ENCODE results near the gene PCNX2.

Gene PCNX2

DNA sequence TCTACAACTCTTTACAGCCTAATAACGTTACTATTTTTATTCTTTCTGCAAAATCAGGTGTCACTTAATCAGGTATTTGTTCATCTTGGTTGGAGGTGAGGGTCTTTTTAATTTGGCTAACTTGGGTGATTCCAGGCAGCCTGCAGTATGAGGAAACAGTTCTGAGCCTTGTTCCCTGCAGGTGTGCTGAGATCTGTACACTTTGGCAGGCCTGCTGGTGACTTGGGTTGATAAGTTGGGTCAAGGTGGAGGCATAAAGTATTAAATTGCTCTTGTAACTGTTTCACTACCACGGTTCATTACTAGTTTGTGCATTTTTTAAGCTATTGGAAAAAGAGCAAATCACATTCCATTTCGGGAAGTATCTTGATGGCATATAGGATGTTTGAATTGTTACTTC is 42.0 kb upstream of the PCNX2 start:
- Histone ChIP-seq H3K4me1 (ENCODE audit: control extremely low read depth in 1 of 4, control insufficient read depth in 4 of 4, insufficient read depth in 4 of 4, low read length in 3 of 4) (peaks cover 0 to 8% (median 2%) of the 10 kb centered on the region in 4 experiments), H3K27me3 (replicated peaks in 2 of 5; ENCODE audit: control insufficient read depth in 4 of 5, insufficient read depth in 5 of 5, low read length in 4 of 5) (no peaks in the 10 kb centered on the region), H3K27ac (ENCODE audit: insufficient read depth in 1 of 2, low read depth in 1 of 2, low read length in 2 of 2, poor library complexity in 1 of 2, severe bottlenecking in 2 of 2) (no peak overlapping the region), H3K36me3 (ENCODE audit: control insufficient read depth in 4 of 4, insufficient read depth in 4 of 4, low read length in 3 of 4) (no peaks in the 10 kb centered on the region), H3K9me3 (ENCODE audit: control extremely low read depth in 1 of 5, control insufficient read depth in 4 of 5, insufficient read depth in 2 of 5, low read depth in 1 of 5, low read length in 4 of 5) (no peaks in the 10 kb centered on the region), H3K4me3 (ENCODE audit: control insufficient read depth in 1 of 7, extremely low read depth in 1 of 7, insufficient read depth in 4 of 7, low read depth in 2 of 7, low read length in 6 of 7) (no peak overlapping the region)
- ChIA-PET POLR2A (no interaction called here), CTCF (interaction anchor here (0.6 kb wide), 1 partner anchor 41 kb away, joined by 3 read pairs; no protein-coding TSS in a partner anchor)
- no peak for DNase-seq
- WGBS (ENCODE audit: insufficient coverage), result no CpG with 5 or more reads among the region's 3 CpGs

- 90% methylated on average over 4 of the region's 5 CpGs for WGBS (ENCODE audit: insufficient coverage)
- H3K4me1 ChIP-seq (ENCODE audit: control extremely low read depth in 1 of 4, control insufficient read depth in 4 of 4, insufficient read depth in 4 of 4, low read length in 3 of 4), result peaks cover 0 to 8% (median 2%) of the 10 kb centered on the region in 4 experiments
- CTCF ChIA-PET, result no interaction called here
- H3K4me3 ChIP-seq (ENCODE audit: control insufficient read depth in 1 of 7, extremely low read depth in 1 of 7, insufficient read depth in 4 of 7, low read depth in 2 of 7, low read length in 6 of 7), result no peak overlapping the region
- no peaks in the 10 kb centered on the region for H3K27me3 ChIP-seq (replicated peaks in 2 of 5; ENCODE audit: control insufficient read depth in 4 of 5, insufficient read depth in 5 of 5, low read length in 4 of 5)
- no peaks in the 10 kb centered on the region for H3K36me3 ChIP-seq (ENCODE audit: control insufficient read depth in 4 of 4, insufficient read depth in 4 of 4, low read length in 3 of 4)
- no peaks in the 10 kb centered on the region for H3K9me3 ChIP-seq (ENCODE audit: control extremely low read depth in 1 of 5, control insufficient read depth in 4 of 5, insufficient read depth in 2 of 5, low read depth in 1 of 5, low read length in 4 of 5)
- no peak overlapping the region for H3K27ac ChIP-seq (ENCODE audit: insufficient read depth in 1 of 2, low read depth in 1 of 2, low read length in 2 of 2, poor library complexity in 1 of 2, severe bottlenecking in 2 of 2)
- DNase-seq, result no peak
- POLR2A ChIA-PET, result interaction anchor here (0.8 kb wide), 1 partner anchor 15 kb away, joined by 3 read pairs; no protein-coding TSS in a partner anchor
These were observed 41.3 kb upstream of the PCNX2 start for GRCh38 chr1:233336554-233337456.

GRCh38 chr1:233334092-233334491 is 38.6 kb upstream of the PCNX2 start:
- 100% methylated on average over 1 of the region's 7 CpGs for WGBS (ENCODE audit: insufficient coverage)

DNA sequence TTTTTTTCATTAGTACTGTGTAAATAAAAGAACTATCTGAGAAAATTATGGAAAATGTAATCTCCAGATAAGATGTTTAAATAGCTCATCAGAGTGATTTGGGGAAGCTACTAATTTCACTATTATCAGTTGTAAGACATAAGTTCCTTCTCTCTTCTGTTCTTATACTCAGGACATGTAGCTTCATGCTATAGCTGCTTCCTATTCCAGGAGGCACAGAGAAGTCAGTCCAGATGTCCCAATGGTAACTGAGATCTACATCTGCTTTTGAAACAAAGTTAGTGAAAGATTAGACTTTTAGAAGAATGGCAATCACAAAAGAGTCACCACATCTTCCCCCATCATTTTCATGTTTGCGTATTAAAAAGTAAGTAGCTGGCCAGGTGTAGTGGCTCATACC is 37.6 kb upstream of the PCNX2 start:
- H3K4me3 ChIP-seq (ENCODE audit: control insufficient read depth in 1 of 7, extremely low read depth in 1 of 7, insufficient read depth in 4 of 7, low read depth in 2 of 7, low read length in 6 of 7), result no peak overlapping the region
- 100% methylated on average over 1 of the region's 1 CpG for WGBS (ENCODE audit: insufficient coverage)
- H3K27ac ChIP-seq (ENCODE audit: insufficient read depth in 1 of 2, low read depth in 1 of 2, low read length in 2 of 2, poor library complexity in 1 of 2, severe bottlenecking in 2 of 2), result no peak overlapping the region
- peak in 2 of 3 donors; percentile 15 to 32 for DNase-seq
- peaks cover 0 to 3% (median 0%) of the 10 kb centered on the region in 5 experiments for H3K27me3 ChIP-seq (replicated peaks in 2 of 5; ENCODE audit: control insufficient read depth in 4 of 5, insufficient read depth in 5 of 5, low read length in 4 of 5)
- H3K9me3 ChIP-seq (ENCODE audit: control extremely low read depth in 1 of 5, control insufficient read depth in 4 of 5, insufficient read depth in 2 of 5, low read depth in 1 of 5, low read length in 4 of 5), result no peaks in the 10 kb centered on the region
- CTCF ChIA-PET, result interaction anchor here (0.9 to 2.0 kb wide), 2 partner anchors 9 to 16 kb away, joined by 3 to 7 read pairs; no protein-coding TSS in a partner anchor
- H3K36me3 ChIP-seq (ENCODE audit: control insufficient read depth in 4 of 4, insufficient read depth in 4 of 4, low read length in 3 of 4), result no peaks in the 10 kb centered on the region
- POLR2A ChIA-PET, result no interaction called here
- peaks cover 0 to 16% (median 12%) of the 10 kb centered on the region in 4 experiments for H3K4me1 ChIP-seq (ENCODE audit: control extremely low read depth in 1 of 4, control insufficient read depth in 4 of 4, insufficient read depth in 4 of 4, low read length in 3 of 4)

More at GRCh38 chr1:233334092-233334491, 38.6 kb upstream of the PCNX2 start:
- peaks cover 0 to 2% (median 0%) of the 10 kb centered on the region in 5 experiments for H3K27me3 ChIP-seq (replicated peaks in 2 of 5; ENCODE audit: control insufficient read depth in 4 of 5, insufficient read depth in 5 of 5, low read length in 4 of 5)
- no peak overlapping the region for H3K4me3 ChIP-seq (ENCODE audit: control insufficient read depth in 1 of 7, extremely low read depth in 1 of 7, insufficient read depth in 4 of 7, low read depth in 2 of 7, low read length in 6 of 7)
- H3K4me1 ChIP-seq (ENCODE audit: control extremely low read depth in 1 of 4, control insufficient read depth in 4 of 4, insufficient read depth in 4 of 4, low read length in 3 of 4), result peaks cover 0 to 6% (median 2%) of the 10 kb centered on the region in 4 experiments
- ChIA-PET CTCF (no interaction called here), POLR2A (no interaction called here)
- DNase-seq, result no peak
- H3K9me3 ChIP-seq (ENCODE audit: control extremely low read depth in 1 of 5, control insufficient read depth in 4 of 5, insufficient read depth in 2 of 5, low read depth in 1 of 5, low read length in 4 of 5), result no peaks in the 10 kb centered on the region
- no peak overlapping the region for H3K27ac ChIP-seq (ENCODE audit: insufficient read depth in 1 of 2, low read depth in 1 of 2, low read length in 2 of 2, poor library complexity in 1 of 2, severe bottlenecking in 2 of 2)
- no peaks in the 10 kb centered on the region for H3K36me3 ChIP-seq (ENCODE audit: control insufficient read depth in 4 of 4, insufficient read depth in 4 of 4, low read length in 3 of 4)

DNA sequence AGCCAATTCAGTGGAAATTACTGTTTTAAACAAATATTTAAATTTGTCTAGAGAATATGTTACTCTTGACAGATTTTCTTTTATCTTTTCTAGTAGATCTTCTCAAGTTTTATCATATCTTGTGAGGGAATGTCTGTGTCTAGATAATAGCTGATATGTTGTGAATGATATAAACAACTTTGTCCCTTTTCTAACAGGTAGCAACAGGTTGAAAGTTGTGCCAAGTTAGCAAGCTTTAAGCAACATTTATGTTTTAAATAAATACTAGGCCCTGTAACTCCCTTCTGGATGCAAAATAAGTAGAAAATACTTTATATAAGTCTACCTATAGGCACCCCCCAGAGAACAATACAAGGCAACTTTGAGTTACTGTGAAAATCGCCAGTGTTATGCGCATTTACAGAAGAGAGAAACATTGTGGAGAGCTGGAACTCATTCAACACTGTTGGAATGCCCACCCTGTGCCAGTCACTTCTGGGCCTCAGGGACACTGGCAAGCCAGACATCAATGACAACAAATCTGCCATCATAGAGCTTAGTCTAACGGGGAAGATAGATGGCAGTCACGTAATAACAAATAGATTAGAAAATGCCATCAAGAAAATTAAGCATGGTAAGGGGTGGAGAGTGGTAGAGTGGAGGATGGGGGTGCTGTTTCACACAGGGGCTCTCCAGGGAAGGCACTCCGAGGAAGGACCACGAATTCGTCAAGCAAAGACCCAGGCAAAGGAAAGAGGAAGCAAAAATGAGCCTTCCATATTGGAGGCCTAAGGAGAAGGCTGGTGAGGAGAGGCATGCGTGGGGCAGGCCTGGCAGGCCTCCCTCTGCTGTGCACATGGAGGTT is 36.4 kb upstream of the PCNX2 start:
- ChIA-PET POLR2A (no interaction called here), CTCF (interaction anchor here (1.6 to 2.0 kb wide), 3 partner anchors 10 to 15 kb away, joined by 4 to 7 read pairs (median 4); no protein-coding TSS in a partner anchor)
- H3K9me3 ChIP-seq (ENCODE audit: control extremely low read depth in 1 of 5, control insufficient read depth in 4 of 5, insufficient read depth in 2 of 5, low read depth in 1 of 5, low read length in 4 of 5), result no peaks in the 10 kb centered on the region
- H3K27ac ChIP-seq (ENCODE audit: insufficient read depth in 1 of 2, low read depth in 1 of 2, low read length in 2 of 2, poor library complexity in 1 of 2, severe bottlenecking in 2 of 2), result no peak overlapping the region
- H3K36me3 ChIP-seq (ENCODE audit: control insufficient read depth in 4 of 4, insufficient read depth in 4 of 4, low read length in 3 of 4), result no peaks in the 10 kb centered on the region
- WGBS (ENCODE audit: insufficient coverage), result 84% methylated on average over 8 of the region's 8 CpGs
- H3K4me1 ChIP-seq (ENCODE audit: control extremely low read depth in 1 of 4, control insufficient read depth in 4 of 4, insufficient read depth in 4 of 4, low read length in 3 of 4), result peaks cover 0 to 23% (median 17%) of the 10 kb centered on the region in 4 experiments
- peaks cover 0 to 3% (median 0%) of the 10 kb centered on the region in 5 experiments for H3K27me3 ChIP-seq (replicated peaks in 2 of 5; ENCODE audit: control insufficient read depth in 4 of 5, insufficient read depth in 5 of 5, low read length in 4 of 5)
- no peak for DNase-seq
- H3K4me3 ChIP-seq (ENCODE audit: control insufficient read depth in 1 of 7, extremely low read depth in 1 of 7, insufficient read depth in 4 of 7, low read depth in 2 of 7, low read length in 6 of 7), result no peak overlapping the region

- POLR2A ChIA-PET, result interaction anchor here (0.6 kb wide), 1 partner anchor 45 kb away, joined by 5 read pairs; no protein-coding TSS in a partner anchor
- CTCF ChIA-PET, result interaction anchor here (1.4 to 1.5 kb wide), 2 partner anchors 18 to 36 kb away, joined by 3 to 4 read pairs; no protein-coding TSS in a partner anchor
These were observed 32.8 kb upstream of the PCNX2 start for GRCh38 chr1:233328142-233328921.

More at GRCh38 chr1:233328142-233328921, 32.8 kb upstream of the PCNX2 start:
- peaks cover 0 to 26% (median 18%) of the 10 kb centered on the region in 4 experiments for H3K4me1 ChIP-seq (ENCODE audit: control extremely low read depth in 1 of 4, control insufficient read depth in 4 of 4, insufficient read depth in 4 of 4, low read length in 3 of 4)
- H3K27ac ChIP-seq (ENCODE audit: insufficient read depth in 1 of 2, low read depth in 1 of 2, low read length in 2 of 2, poor library complexity in 1 of 2, severe bottlenecking in 2 of 2), result no peak overlapping the region
- DNase-seq, result peak; percentile 19 to 62 (median 46)
- H3K27me3 ChIP-seq (replicated peaks in 2 of 5; ENCODE audit: control insufficient read depth in 4 of 5, insufficient read depth in 5 of 5, low read length in 4 of 5), result peaks cover 0 to 3% (median 0%) of the 10 kb centered on the region in 5 experiments
- no peaks in the 10 kb centered on the region for H3K9me3 ChIP-seq (ENCODE audit: control extremely low read depth in 1 of 5, control insufficient read depth in 4 of 5, insufficient read depth in 2 of 5, low read depth in 1 of 5, low read length in 4 of 5)
- peak overlapping the region; percentile 57 to 82 (median 67) for H3K4me3 ChIP-seq (ENCODE audit: control insufficient read depth in 1 of 7, extremely low read depth in 1 of 7, insufficient read depth in 4 of 7, low read depth in 2 of 7, low read length in 6 of 7)
- under 1% methylated on average over 89 of the region's 96 CpGs for WGBS (ENCODE audit: insufficient coverage)
- no peaks in the 10 kb centered on the region for H3K36me3 ChIP-seq (ENCODE audit: control insufficient read depth in 4 of 4, insufficient read depth in 4 of 4, low read length in 3 of 4)

Data from common myeloid progenitor, CD34-positive (primary cell).